ENCODE results near the gene NCOA1.

Gene NCOA1

DNA sequence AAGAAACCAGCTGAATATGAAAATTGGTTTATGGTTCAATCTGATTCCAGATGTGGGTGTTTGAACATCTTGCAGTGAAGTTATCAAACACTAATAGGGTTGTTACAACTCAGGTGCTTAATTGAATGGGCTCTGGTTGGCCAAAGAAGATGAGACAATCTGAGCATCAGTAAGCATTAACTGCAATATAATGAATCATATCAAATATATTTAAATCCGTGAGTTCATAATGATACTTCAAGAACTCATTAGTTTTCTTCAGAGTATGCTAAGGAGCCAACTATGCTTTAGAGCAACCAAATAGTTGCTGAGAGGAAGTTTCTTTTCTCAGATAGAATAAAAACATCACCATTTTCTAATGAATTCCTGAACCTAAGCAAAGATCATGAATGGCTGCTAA is 79.2 kb downstream of the NCOA1 start:
- DNase-seq (ENCODE audit: low read depth): no peak
- TF ChIP-seq, protein P1, sequence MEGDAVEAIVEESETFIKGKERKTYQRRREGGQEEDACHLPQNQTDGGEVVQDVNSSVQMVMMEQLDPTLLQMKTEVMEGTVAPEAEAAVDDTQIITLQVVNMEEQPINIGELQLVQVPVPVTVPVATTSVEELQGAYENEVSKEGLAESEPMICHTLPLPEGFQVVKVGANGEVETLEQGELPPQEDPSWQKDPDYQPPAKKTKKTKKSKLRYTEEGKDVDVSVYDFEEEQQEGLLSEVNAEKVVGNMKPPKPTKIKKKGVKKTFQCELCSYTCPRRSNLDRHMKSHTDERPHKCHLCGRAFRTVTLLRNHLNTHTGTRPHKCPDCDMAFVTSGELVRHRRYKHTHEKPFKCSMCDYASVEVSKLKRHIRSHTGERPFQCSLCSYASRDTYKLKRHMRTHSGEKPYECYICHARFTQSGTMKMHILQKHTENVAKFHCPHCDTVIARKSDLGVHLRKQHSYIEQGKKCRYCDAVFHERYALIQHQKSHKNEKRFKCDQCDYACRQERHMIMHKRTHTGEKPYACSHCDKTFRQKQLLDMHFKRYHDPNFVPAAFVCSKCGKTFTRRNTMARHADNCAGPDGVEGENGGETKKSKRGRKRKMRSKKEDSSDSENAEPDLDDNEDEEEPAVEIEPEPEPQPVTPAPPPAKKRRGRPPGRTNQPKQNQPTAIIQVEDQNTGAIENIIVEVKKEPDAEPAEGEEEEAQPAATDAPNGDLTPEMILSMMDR (IDR thresholded peaks at IDR 0.05; ENCODE audit: insufficient read depth, low read depth, low read length, missing control alignments): no peak

GRCh38 chr2:24571828-24572442 is 80.9 kb downstream of the NCOA1 start:
- no peak overlapping the region for H3K4me3 ChIP-seq (ENCODE audit: low read depth, low read length)
- TF ChIP-seq, protein P1 (IDR thresholded peaks at IDR 0.05; ENCODE audit: insufficient read depth, low read depth, low read length, missing control alignments): no peak
- no peak for DNase-seq (ENCODE audit: low read depth)

More for the DNA sequence above, 79.2 kb downstream of the NCOA1 start:
- H3K4me3 ChIP-seq (ENCODE audit: low read depth, low read length): no peak overlapping the region

- TF ChIP-seq, protein P1 (IDR thresholded peaks at IDR 0.05; ENCODE audit: insufficient read depth, low read depth, low read length, missing control alignments): no peak
- H3K4me3 ChIP-seq (ENCODE audit: low read depth, low read length): no peak overlapping the region
- DNase-seq (ENCODE audit: low read depth): peak; percentile 35
Observed at GRCh38 chr2:24576146-24576545, 85.1 kb downstream of the NCOA1 start.

GRCh38 chr2:24576617-24577016 is 85.6 kb downstream of the NCOA1 start:
- TF ChIP-seq, protein P1 (IDR thresholded peaks at IDR 0.05; ENCODE audit: insufficient read depth, low read depth, low read length, missing control alignments): no peak
- H3K4me3 ChIP-seq (ENCODE audit: low read depth, low read length): no peak overlapping the region
- DNase-seq (ENCODE audit: low read depth): peak; percentile 71

DNA sequence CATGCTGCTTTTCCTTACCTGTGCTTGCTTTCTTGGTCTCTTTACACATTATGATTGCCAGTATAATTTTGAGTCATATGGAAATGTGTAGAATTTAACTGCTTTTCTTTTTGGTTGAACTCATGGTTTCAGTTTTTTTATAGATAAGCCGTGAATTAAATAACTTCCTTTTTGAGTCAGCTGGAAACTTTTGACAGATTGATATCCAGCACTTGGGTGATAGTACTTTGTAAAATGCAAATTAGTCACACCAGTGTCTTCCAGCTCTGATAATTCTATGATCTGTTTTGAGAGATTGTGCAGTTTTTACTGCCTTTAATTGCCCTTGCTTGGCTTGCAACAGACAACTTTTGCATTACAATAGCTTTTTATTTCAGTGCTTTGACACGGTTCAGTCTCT is 86.4 kb downstream of the NCOA1 start:
- TF ChIP-seq, protein P1 (IDR thresholded peaks at IDR 0.05; ENCODE audit: insufficient read depth, low read depth, low read length, missing control alignments): no peak
- DNase-seq (ENCODE audit: low read depth): peak; percentile 81
- peak overlapping the region; percentile 7; the same call in 1 of the 2 replicates for H3K4me3 ChIP-seq (ENCODE audit: low read depth, low read length)

DNA sequence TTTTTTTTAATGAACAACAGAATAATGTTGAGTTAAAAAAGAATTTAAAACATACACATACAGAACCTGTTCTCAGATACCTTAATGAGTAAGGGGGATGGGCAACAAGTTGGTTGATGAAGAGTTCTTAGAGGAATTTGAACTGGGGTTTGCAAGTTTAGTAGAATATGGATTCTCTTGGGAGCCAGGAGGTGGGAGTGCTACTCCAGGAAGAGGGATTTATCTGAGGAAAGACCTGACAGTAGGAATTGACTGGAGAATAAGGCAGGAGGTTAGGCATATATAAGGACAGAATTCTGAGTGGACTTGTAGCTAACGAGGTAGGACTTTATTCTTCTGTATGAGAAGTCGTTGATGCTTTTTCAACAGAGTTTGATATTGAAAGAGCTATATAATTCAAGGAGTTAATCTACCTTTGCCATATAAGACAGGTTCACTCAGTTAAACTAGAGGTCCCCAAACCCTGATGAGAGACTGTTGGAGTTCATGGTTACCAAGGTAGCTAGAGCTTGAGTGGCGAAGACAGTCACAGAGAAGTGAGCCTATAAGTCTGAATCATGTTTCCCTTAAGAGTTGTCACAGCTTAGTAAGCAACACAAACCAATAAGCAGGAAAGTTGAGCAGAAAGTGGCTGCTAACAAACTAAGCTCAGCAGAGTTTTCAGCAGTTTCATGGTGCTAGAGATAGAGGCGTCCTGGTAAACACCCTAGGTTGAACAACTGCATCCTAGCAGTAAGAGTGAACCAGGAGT is 88.2 kb downstream of the NCOA1 start:
- TF ChIP-seq, protein P1 (IDR thresholded peaks at IDR 0.05; ENCODE audit: insufficient read depth, low read depth, low read length, missing control alignments): no peak
- no peak overlapping the region for H3K4me3 ChIP-seq (ENCODE audit: low read depth, low read length)
- DNase-seq (ENCODE audit: low read depth): peak; percentile 24

All from GM12865 (cell line).